ENCODE data around the gene GALNT14.

DNA sequence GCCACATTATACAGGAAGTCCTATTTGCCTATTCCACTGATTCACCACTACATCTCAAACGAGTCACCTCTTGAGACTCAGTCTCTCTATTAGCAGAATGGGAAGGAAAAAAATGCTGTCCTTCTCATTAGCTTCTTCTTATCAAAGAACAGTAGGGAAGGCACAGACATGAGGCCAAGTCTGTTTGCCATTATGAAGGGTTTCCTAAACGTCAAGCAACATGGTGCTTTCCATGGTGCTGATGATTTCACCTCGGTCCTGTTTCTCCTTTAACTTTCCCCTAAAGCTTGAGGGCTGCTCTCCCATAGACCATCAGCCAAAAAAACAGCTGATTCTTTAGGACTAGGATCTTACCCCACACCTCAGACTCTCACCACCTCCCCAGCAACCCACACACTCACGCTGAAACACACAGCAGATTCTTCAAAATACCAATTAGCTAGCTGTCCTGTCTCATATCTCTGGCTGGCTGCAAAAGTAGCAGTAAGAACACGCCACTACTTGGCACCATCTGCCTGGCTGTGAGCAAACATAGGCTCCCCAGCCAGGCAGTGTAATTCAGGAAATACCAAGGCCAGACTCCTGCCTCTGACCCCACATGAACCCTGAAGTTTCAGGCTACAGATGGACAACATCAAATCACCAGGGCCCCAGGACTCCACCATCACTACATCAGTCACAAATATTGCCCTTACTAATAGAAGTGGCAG lies 30.5 kb downstream of the GALNT14 start:
- TF ChIP-seq POLR2A (IDR thresholded peaks at IDR 0.05; ENCODE audit: low read depth, low read length) (no peak), POLR2AphosphoS5 (IDR thresholded peaks at IDR 0.05; ENCODE audit: low read depth, low read length) (no peak), SPI1 (IDR thresholded peaks at IDR 0.05; ENCODE audit: low read depth, low read length) (no peak), TAF1 (IDR thresholded peaks at IDR 0.05; ENCODE audit: low read depth, low read length) (no peak), POU2F2 (IDR thresholded peaks at IDR 0.05; ENCODE audit: low read depth, low read length) (no peak), PAX5 (IDR thresholded peaks at IDR 0.05; ENCODE audit: insufficient read depth, low read length, severe bottlenecking) (no peak)

All from GM12891 (cell line).